A549 (cell line): ENCODE results near the gene TBC1D22A. TPM values are rescaled to one million over a fixed set of nuclear protein-coding genes. Genes with fewer than 3 reads are reported as not detected.

Source experiments
- ATAC-seq, 2 experiments: fragments of 200-7000 bp in 1 of 2; fragments of >200 bp in 1 of 2; cut with Nextera tagmentation in 1 of 2; cut with Tn5 transposase in 1 of 2; 3 replicates each; pipeline versions ENCODE4 v1.8.0 to v1.9.1; 2018 to 2020; ENCODE audit warnings: mild to moderate bottlenecking in 1 of 2, moderate library complexity in 1 of 2
- CTCF ChIA-PET: fragments of 300-600 bp; sonication (Branson Sonifier 250); formaldehyde crosslinking; extraction: SDS; loops from one replicate; lab custom pipeline; 2021; ENCODE audit warnings: antibody characterized with exemption, inconsistent platforms; lab: Yijun Ruan, JAX
- POLR2A ChIA-PET: fragments of 350-600 bp; formaldehyde crosslinking; extraction: SDS; loops from one replicate; lab custom pipeline; 2021; ENCODE audit warnings: antibody characterized with exemption, inconsistent platforms; lab: Yijun Ruan, JAX
- DNase-seq, 2 experiments: peaks; one replicate each; pipeline versions ENCODE4 v3.0.0 to v3.0.0-alpha.2; 2011 to 2016; ENCODE audit warnings: low read depth in 1 of 2, low spot score in 1 of 2
- FAIRE-seq: peaks from 2 replicates; lab custom pipeline; 2011; peaks lifted over from hg19 to GRCh38; lab: Jason Lieb, UNC
- H3K27ac ChIP-seq, 2 experiments: fragments of >200 bp; sonication (Bioruptor Twin); formaldehyde crosslinking; 3 replicates each; pipeline ENCODE4 v1.5.1; 2016 to 2017
- H3K4me1 ChIP-seq: fragments of >200 bp; sonication (Bioruptor Twin); formaldehyde crosslinking; 3 replicates; pipeline ENCODE4 v1.6.1; 2016
- H3K4me2 ChIP-seq: fragments of >200 bp; sonication (Bioruptor Twin); formaldehyde crosslinking; 3 replicates; pipeline ENCODE4 v1.6.1; 2016
- H3K4me3 ChIP-seq: fragments of >200 bp; sonication (Bioruptor Twin); formaldehyde crosslinking; 3 replicates; pipeline ENCODE4 v1.5.1; 2016
- H3K9me3 ChIP-seq: fragments of >200 bp; sonication (Bioruptor Twin); formaldehyde crosslinking; 3 replicates; pipeline ENCODE4 v1.6.1; 2016
- ATOH8 ChIP-seq: fragments of 250-450 bp; sonication (Bioruptor Pico); IDR thresholded peaks from 2 replicates; pipeline ENCODE4 v1.5.0; 2020; ENCODE audit warnings: low read depth, mild to moderate bottlenecking, moderate library complexity
- BCL3 ChIP-seq: fragments of >200 bp; sonication (Bioruptor Twin); formaldehyde crosslinking; IDR thresholded peaks from 3 replicates; pipeline ENCODE4 v1.6.1; 2016
- BHLHE40 ChIP-seq: IDR thresholded peaks from 2 replicates; pipeline ENCODE4 v1.6.1; 2012; ENCODE audit warnings: low read depth, low read length, inconsistent platforms
- CEBPB ChIP-seq, 2 experiments: fragments of >200 bp in 1 of 2; sonication (Bioruptor Twin) in 1 of 2; formaldehyde crosslinking in 1 of 2; IDR thresholded peaks; 2 replicates each; pipeline ENCODE4 v1.6.1; 2012 to 2016
- CHD2 ChIP-seq: fragments of 150-350 bp; IDR thresholded peaks from 2 replicates; pipeline ENCODE4 v1.6.1; 2014; ENCODE audit warnings: low read length; ENCODE audit not compliant: partially characterized antibody
- CHD4 ChIP-seq: fragments of 200-600 bp; sonication (generic); IDR thresholded peaks from 2 replicates; pipeline ENCODE4 v1.6.1; 2016; ENCODE audit warnings: antibody characterized with exemption, mild to moderate bottlenecking, borderline replicate concordance
- CTCF ChIP-seq: fragments of >200 bp; sonication (Bioruptor Twin); formaldehyde crosslinking; IDR thresholded peaks from 3 replicates; pipeline ENCODE4 v1.5.1; 2016
- EHF ChIP-seq: fragments of 250-450 bp; sonication (Bioruptor Pico); IDR thresholded peaks from 2 replicates; pipeline ENCODE4 v1.5.0; 2020; ENCODE audit warnings: mild to moderate bottlenecking
- EHMT2 ChIP-seq: fragments of 200-600 bp; sonication (generic); IDR thresholded peaks from 2 replicates; pipeline ENCODE4 v1.6.1; 2016; ENCODE audit warnings: antibody characterized with exemption, low read depth, mild to moderate bottlenecking, moderate library complexity
- ELK1 ChIP-seq: fragments of 150-350 bp; IDR thresholded peaks from 2 replicates; pipeline ENCODE4 v1.6.1; 2014; ENCODE audit warnings: low read depth, mild to moderate bottlenecking, low read length
- ESRRA ChIP-seq: fragments of 150-350 bp; IDR thresholded peaks from 2 replicates; pipeline ENCODE4 v1.6.1; 2014; ENCODE audit warnings: mild to moderate bottlenecking, low read length, borderline replicate concordance
- HDAC2 ChIP-seq: fragments of 200-600 bp; sonication (generic); IDR thresholded peaks from 2 replicates; pipeline ENCODE4 v1.6.1; 2016
- HOXA7 ChIP-seq: fragments of 250-450 bp; sonication (Bioruptor Pico); IDR thresholded peaks from 2 replicates; pipeline ENCODE4 v1.5.0; 2020; ENCODE audit warnings: mild to moderate bottlenecking, moderate library complexity
- JUNB ChIP-seq: fragments of >200 bp; sonication (Bioruptor Twin); formaldehyde crosslinking; IDR thresholded peaks from 2 replicates; pipeline ENCODE4 v1.6.1; 2016
- KDM5A ChIP-seq: fragments of 200-600 bp; sonication (generic); IDR thresholded peaks from 2 replicates; pipeline ENCODE4 v1.6.1; 2016; ENCODE audit warnings: antibody characterized with exemption, mild to moderate bottlenecking
- MAX ChIP-seq: IDR thresholded peaks from 2 replicates; pipeline ENCODE4 v1.6.1; 2012
- MAZ ChIP-seq: fragments of 150-350 bp; IDR thresholded peaks from 2 replicates; pipeline ENCODE4 v1.6.1; 2014; ENCODE audit warnings: antibody characterized with exemption, low read depth, low read length, borderline replicate concordance
- NFE2L2 ChIP-seq: fragments of 150-350 bp; conservative IDR thresholded peaks from 2 replicates; pipeline ENCODE4 v1.6.1; 2014; ENCODE audit warnings: low read length
- NPAS2 ChIP-seq: fragments of 250-450 bp; sonication (Bioruptor Pico); IDR thresholded peaks from 2 replicates; pipeline ENCODE4 v1.8.0; 2022; ENCODE audit warnings: mild to moderate bottlenecking, moderate library complexity, borderline replicate concordance
- PHF8 ChIP-seq: fragments of 200-600 bp; sonication (generic); IDR thresholded peaks from 2 replicates; pipeline ENCODE4 v1.6.1; 2016; ENCODE audit warnings: low read depth, mild to moderate bottlenecking, antibody characterized with exemption, moderate library complexity, borderline replicate concordance
- POLR2A ChIP-seq: IDR thresholded peaks from 2 replicates; pipeline ENCODE4 v1.6.1; 2012; ENCODE audit warnings: mild to moderate bottlenecking, low read length
- POLR2AphosphoS2 ChIP-seq: conservative IDR thresholded peaks from 2 replicates; pipeline ENCODE4 v1.6.1; 2012; ENCODE audit warnings: low read length, improper control_type of control experiment, inconsistent platforms
- RARB ChIP-seq: fragments of 250-450 bp; sonication (Bioruptor Pico); IDR thresholded peaks from 2 replicates; pipeline ENCODE4 v1.8.0; 2021; ENCODE audit warnings: mild to moderate bottlenecking, moderate library complexity
- RFX5 ChIP-seq: fragments of 450-650 bp; IDR thresholded peaks from 2 replicates; pipeline ENCODE4 v1.7.1; 2014; ENCODE audit warnings: antibody characterized with exemption, mild to moderate bottlenecking, moderate library complexity
- RNF2 ChIP-seq: fragments of 200-600 bp; sonication (generic); IDR thresholded peaks from 2 replicates; pipeline ENCODE4 v1.6.1; 2016; ENCODE audit warnings: low read depth, mild to moderate bottlenecking, antibody characterized with exemption, moderate library complexity, borderline replicate concordance
- ZC3H11A ChIP-seq: fragments of 450-650 bp; IDR thresholded peaks from 2 replicates; pipeline ENCODE4 v1.6.1; 2014; ENCODE audit warnings: antibody characterized with exemption, mild to moderate bottlenecking
- ZFP36 ChIP-seq: fragments of 450-650 bp; IDR thresholded peaks from 2 replicates; pipeline ENCODE4 v1.6.1; 2014; ENCODE audit warnings: borderline replicate concordance; ENCODE audit not compliant: partially characterized antibody
- ZNF302 ChIP-seq: fragments of 250-450 bp; sonication (Bioruptor Pico); IDR thresholded peaks from 2 replicates; pipeline ENCODE4 v1.9.0; 2021; ENCODE audit warnings: inconsistent platforms, mild to moderate bottlenecking, moderate library complexity
- WGBS: methylation state at CpG from one replicate; pipeline ENCODE4 v1.1.6; 2017; ENCODE audit errors: missing lambda C conversion rate; 5-methylcytosine and 5-hydroxymethylcytosine counted together
- polyA plus RNA-seq, 4 experiments: library from polyadenylated mRNA; depleted of rRNA in 3 of 4; stranded (reverse); fragments of >200 nt; fragmentation: RNase III in 1 of 4; extraction: RNeasy Plus Mini Kit Qiagen cat#74134 plus additional on column Dnase treatment in 1 of 4; gene quantifications; 2 replicates in 3 of 4; 3 replicates in 1 of 4; pipeline ENCODE4 v1.2.3, GENCODE V29; 2011 to 2017

The TBC1D22A gene
- polyA plus RNA-seq, 2 of the 4 experiments (the other 2 are of a cell fraction), result 8.9 to 10.8 TPM

- H3K9me3 ChIP-seq, result no peaks in the 10 kb centered on the region
Observed at GRCh38 chr22:47023871-47024270, 261.4 kb downstream of the TBC1D22A start.

GRCh38 chr22:47027766-47028165 is 265.3 kb downstream of the TBC1D22A start:
- CTCF ChIA-PET, result interaction anchor here (1.3 kb wide), 1 partner anchor 223 kb away, joined by 3 read pairs; no protein-coding TSS in a partner anchor
- ATAC-seq (no peak), FAIRE-seq (no peak)

More at GRCh38 chr22:47023871-47024270, 261.4 kb downstream of the TBC1D22A start:
- FAIRE-seq, result no peak
- H3K4me2 ChIP-seq, result no peak overlapping the region
- TF ChIP-seq ZNF302 (CRISPR knock-in tag), result no peak
- no peak for TF ChIP-seq POLR2AphosphoS2
- no peak for TF ChIP-seq KDM5A
- no peak for TF ChIP-seq EHMT2
- no peak for TF ChIP-seq NPAS2
- no peak for TF ChIP-seq MAX
- no peak for TF ChIP-seq CTCF
- TF ChIP-seq RFX5, result no peak
- no peak for TF ChIP-seq RARB (CRISPR knock-in tag)
- TF ChIP-seq RNF2, result no peak
- no peak for TF ChIP-seq HDAC2
- no peak for TF ChIP-seq CHD4
- no peak for TF ChIP-seq CHD2
- no peak for TF ChIP-seq PHF8
- TF ChIP-seq BCL3, result no peak
- no peak for TF ChIP-seq BHLHE40
- no peak for DNase-seq
- ChIA-PET POLR2A (no interaction called here), CTCF (no interaction called here)
- ATAC-seq, result no peak
- no peaks in the 10 kb centered on the region for H3K4me1 ChIP-seq
- no peak overlapping the region for H3K27ac ChIP-seq
- H3K4me3 ChIP-seq, result no peak overlapping the region
- 96% methylated on average over 13 of the region's 13 CpGs for WGBS

GRCh38 chr22:47029244-47030074 is 267.0 kb downstream of the TBC1D22A start:
- ATAC-seq, result no peak
- no peak overlapping the region for H3K4me2 ChIP-seq
- no peak for DNase-seq
- FAIRE-seq, result no peak
- ChIA-PET CTCF (no interaction called here), POLR2A (no interaction called here)
- WGBS, result 94% methylated on average over 15 of the region's 26 CpGs
- H3K9me3 ChIP-seq, result no peaks in the 10 kb centered on the region
- H3K4me3 ChIP-seq, result no peak overlapping the region
- no peak overlapping the region for H3K27ac ChIP-seq
- no peaks in the 10 kb centered on the region for H3K4me1 ChIP-seq
- TF ChIP-seq HOXA7 (CRISPR knock-in tag) (no peak), ELK1 (no peak), ATOH8 (no peak), ZNF302 (CRISPR knock-in tag) (no peak), ZC3H11A (no peak), POLR2A (no peak), CEBPB (IDR thresholded peaks at IDR 0.05) (no peak), RNF2 (no peak), CHD2 (no peak), CTCF (no peak), ESRRA (no peak), EHMT2 (no peak), NFE2L2 (no peak)

More at GRCh38 chr22:47027766-47028165, 265.3 kb downstream of the TBC1D22A start:
- no peak overlapping the region for H3K4me3 ChIP-seq
- DNase-seq, result no peak
- no peak overlapping the region for H3K27ac ChIP-seq
- TF ChIP-seq JUNB (no peak), ZFP36 (no peak), EHMT2 (no peak), EHF (no peak), ESRRA (no peak), MAZ (no peak)
- WGBS, result 75% methylated on average over 9 of the region's 9 CpGs
- H3K4me2 ChIP-seq, result no peak overlapping the region
- H3K9me3 ChIP-seq, result no peaks in the 10 kb centered on the region
- H3K4me1 ChIP-seq, result no peaks in the 10 kb centered on the region
- POLR2A ChIA-PET, result no interaction called here
